Suppressor macrophage treated with lipopolysaccharide for 1 hour (primary cell): Measurements from ENCODE around the gene COL8A1.

Source experiments
- DNase-seq, 3 donors: peaks; one replicate each; pipeline ENCODE4 v3.0.0-alpha.2; 2020 to 2022

COL8A1 gene

GRCh38 chr3:99640214-99640851, 1.9 kb downstream of the COL8A1 start:
- DNase-seq = no peak

GRCh38 chr3:99641480-99641879, 3.1 kb downstream of the COL8A1 start:
- DNase-seq = no peak

DNA sequence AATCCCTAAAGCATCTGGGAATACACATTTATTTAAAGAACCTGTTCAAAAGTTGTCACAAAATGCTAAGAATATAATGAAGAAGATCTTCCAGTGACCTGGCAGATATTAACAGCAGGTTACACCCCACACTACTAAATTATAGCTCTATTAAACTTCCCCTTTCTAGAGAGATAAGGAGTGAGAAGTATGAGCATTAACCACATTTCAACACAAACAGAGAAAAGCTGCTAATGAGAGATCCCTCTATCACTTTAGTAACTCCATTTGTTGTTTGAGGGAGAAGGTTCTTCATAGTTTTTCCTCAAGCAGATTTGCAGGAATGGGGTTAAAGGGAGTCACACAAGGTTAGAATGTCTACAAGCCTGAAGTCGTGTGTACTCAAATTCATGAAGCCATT, 3.6 kb downstream of the COL8A1 start:
- DNase-seq = no peak

GRCh38 chr3:99644017-99644416, 5.6 kb downstream of the COL8A1 start:
- DNase-seq = no peak

DNA sequence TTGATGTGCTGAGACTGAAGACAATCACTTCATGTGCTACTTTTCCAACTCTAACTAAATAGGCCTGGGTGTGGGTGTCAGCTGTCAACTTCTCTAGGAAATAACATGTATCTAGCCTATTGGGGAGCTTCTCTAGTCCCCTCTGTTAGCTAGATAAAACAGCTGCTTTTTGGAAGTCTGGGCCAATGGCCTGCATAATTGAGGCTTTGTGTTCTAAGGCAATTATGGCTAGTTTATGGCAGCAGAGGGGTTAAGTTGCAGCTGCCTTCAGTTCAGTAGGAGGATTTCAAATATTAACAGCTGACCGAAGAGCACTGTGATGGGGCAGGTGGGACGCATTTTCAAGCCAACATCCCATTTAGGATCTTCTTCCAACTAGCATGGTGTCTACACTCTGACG, 6.4 kb downstream of the COL8A1 start:
- DNase-seq = no peak

- DNase-seq = peak in 2 of 3 donors; percentile 1 to 12
Measured at GRCh38 chr3:99645277-99646106, 7.1 kb downstream of the COL8A1 start.

- DNase-seq = no peak
Measured at GRCh38 chr3:99646107-99646435, 7.7 kb downstream of the COL8A1 start.

DNA sequence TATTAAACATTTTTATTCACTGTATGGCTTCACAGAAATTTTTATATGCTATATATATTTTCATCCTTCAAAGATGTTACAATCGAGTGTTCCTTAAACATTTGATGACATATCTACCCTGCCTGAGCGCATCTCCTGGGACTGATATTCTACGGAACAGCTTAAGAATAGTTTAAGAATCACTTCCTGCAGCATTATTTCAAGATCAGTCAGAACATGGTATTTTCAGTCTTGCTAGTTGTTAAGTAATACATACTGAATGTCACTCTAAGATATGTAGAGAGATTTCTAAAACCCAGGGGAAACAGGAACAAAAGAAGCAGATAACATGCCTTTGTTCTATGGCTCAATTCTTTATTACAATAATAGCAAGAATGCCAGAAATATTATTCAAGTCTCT, 8.7 kb downstream of the COL8A1 start:
- DNase-seq = no peak

DNA sequence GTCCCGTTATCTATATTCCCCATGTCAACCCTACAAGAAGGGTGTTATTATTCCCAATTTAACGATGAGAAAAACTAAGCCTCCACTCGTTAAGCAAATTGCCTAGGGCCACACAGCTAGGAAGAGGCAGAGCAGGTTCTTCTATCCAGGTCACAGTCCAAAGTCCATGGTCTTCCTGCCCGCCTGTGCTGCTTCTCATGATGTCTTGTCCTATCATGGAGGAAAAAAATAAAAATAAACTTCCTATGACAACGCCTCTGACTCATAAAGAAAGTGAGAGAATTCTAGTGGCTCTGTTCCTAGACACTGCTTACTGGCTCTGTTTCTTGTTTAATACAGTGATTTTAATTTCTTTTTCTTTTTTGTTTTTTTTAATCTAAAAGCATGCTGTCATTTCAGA, 9.7 kb downstream of the COL8A1 start:
- no peak for DNase-seq

DNA sequence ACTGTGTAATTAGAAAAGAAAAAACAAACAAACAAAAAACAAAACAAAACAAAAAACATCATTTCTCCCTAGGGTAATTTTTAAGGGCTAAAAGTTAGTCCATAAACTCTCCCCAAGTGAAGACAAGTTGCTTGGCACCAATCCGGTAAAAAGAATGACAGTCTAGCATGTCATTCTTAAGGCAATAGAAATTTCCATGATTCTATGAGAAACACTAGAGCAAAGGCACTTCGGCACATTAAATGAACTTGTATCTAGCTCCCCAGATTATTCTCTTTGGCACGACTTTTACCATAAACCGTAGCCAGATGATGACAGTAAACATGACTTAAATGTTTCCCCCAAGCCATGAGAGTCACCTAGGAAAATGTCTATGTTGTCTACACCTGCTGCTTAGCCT, 10.1 kb downstream of the COL8A1 start:
- DNase-seq = no peak

DNA sequence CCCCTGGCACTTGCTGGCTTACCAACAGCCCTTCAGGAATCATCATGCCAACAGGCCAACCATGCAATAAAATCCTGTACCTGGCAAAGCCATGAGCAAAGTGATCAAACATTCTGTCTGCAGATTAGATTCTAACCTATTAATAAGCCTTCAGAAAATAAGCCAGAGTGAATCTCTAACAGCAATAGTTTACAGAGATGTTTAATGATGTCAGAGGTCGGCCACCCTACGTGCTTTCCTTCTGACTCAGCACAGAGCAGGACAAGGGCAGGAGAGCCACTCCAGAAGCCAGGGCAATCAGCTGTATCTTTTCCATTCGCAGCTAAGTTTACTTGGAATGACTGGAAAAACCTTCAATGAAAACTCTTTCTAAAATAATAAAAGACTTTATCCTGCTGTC, 13.1 kb downstream of the COL8A1 start:
- no peak for DNase-seq

DNA sequence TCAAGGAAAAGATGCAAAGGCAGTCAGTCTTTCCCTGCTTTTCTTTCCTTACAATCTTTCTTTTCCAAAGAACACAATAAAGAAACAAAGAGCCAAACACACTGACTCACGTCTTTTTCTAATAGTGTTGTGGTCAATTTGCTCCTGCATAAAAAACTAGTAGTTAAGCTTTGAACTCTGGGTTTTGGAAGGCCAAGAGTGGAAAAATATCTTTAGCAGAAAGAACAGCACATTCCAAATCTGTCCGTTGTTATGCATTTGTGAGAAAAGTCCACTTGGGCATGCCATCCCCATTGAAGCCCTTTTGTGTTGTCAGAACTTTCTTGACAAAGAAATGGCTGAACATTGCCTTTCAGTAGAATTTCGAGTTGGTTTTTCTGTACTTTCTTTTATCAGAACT, 18.2 kb downstream of the COL8A1 start:
- no peak for DNase-seq

GRCh38 chr3:99658274-99658673, 19.9 kb downstream of the COL8A1 start:
- no peak for DNase-seq

- DNase-seq = peak; percentile 4 to 37 (median 14)
Measured at GRCh38 chr3:99659032-99659431, 20.6 kb downstream of the COL8A1 start.

DNA sequence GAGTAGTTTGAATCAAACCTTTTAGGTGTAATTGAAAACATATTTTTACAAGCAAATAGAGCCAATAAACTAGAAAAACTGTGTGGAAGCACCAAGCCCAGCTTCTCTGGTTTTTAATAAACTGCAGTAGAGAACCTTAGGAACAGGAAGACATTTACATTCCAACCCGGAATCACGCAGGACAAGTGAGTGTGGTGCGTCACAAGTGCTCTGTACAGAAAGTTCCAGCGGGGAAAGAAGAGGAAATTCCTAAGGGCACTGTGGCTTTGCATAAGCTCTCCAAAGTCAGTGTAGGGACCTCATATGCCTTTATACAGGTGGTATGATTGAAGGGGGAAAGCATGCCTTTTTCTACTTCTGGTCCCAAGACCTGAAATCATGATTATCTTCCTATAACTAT, 21.6 kb downstream of the COL8A1 start:
- DNase-seq = no peak

- DNase-seq = no peak
Measured at GRCh38 chr3:99662838-99663570, 24.6 kb downstream of the COL8A1 start.

DNA sequence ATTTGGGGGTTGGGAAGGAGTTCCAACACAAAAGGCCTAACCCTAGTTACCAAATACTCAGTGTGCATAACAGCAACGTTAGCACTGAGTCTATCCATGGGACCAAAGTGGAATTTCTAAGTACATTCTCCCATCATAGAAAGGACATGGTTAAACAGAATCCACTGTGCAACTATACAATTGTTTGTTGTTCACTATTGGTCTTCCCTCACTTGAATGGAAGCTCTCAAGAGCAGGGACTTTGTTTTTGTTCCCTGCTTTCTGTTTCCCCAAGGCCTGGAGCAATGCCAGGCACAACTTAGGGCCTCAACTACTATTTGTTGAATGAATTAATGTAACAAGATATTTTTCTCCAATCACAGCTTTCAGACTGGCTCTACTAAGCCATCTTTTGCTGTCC, 25.6 kb downstream of the COL8A1 start:
- no peak for DNase-seq

DNA sequence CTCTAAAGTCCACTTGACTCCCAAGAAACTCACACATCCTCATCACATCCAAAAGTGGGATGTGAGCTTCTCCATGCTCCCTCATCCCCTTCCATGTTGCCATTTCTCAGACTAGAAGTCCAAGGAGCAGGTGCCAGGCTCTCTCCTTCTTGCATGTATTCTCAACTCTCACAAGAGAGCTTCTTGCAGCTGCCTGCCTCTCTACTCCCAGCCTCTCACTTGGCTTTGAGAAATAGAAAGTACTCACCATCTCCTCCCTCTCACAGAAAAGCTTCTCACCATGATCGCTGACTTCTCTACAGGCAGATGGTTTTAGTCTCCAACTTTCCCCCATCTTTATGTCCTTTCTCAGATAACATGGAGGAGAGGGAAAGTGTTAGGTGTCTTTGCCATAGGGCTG, 26.6 kb downstream of the COL8A1 start:
- DNase-seq = no peak

GRCh38 chr3:99666201-99666600, 27.8 kb downstream of the COL8A1 start:
- no peak for DNase-seq

- no peak for DNase-seq
Measured at GRCh38 chr3:99668044-99668443, 29.6 kb downstream of the COL8A1 start.

DNA sequence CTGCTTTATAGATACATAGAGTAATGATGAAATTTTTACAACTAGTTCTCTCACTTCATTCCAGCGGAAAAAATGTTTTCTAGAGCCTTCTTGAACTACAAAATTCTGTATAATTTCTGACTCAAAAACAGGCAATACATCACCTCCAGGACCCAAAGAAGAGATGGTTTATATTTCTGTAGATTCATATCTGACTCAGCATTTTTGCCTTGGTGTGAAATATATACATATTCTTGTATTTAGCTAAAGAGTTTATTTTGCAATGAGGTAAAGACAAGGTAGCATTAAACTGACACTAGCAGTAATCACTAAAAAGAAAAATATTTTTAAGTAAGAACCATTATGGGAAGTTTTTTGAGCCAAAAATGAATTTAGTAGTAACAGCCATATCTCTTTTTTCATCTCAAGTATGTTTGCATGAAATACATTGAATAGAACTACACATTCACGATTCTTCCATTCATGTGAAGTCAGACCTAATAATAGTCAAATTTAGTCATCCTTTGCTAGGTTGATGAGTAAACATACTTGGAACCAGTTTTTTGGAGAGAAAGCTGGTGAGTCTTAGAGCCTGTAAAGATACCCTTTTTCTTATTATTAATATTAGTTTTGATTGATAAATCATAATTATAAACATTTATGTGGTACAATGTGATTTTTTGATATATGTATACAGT, 31.6 kb downstream of the COL8A1 start:
- DNase-seq = no peak

DNA sequence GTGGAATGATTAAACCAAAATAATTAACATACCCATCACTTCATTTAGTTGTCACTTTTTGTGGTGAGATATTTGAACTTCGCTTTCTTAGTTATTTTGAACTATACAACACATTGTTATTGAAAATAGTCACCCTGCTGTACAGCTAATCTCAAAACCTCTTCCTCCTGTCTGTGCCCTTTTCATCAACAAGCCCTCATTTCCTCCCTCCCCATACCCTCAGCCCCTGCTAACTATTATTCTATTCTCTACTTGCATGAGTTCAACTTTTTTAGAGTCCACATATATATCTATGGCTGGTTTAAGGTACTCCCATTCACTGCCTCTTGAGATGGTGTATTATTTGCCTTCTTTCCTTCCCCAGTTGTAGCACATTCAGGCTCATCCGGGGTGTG, 32.2 kb downstream of the COL8A1 start:
- DNase-seq = no peak

DNA sequence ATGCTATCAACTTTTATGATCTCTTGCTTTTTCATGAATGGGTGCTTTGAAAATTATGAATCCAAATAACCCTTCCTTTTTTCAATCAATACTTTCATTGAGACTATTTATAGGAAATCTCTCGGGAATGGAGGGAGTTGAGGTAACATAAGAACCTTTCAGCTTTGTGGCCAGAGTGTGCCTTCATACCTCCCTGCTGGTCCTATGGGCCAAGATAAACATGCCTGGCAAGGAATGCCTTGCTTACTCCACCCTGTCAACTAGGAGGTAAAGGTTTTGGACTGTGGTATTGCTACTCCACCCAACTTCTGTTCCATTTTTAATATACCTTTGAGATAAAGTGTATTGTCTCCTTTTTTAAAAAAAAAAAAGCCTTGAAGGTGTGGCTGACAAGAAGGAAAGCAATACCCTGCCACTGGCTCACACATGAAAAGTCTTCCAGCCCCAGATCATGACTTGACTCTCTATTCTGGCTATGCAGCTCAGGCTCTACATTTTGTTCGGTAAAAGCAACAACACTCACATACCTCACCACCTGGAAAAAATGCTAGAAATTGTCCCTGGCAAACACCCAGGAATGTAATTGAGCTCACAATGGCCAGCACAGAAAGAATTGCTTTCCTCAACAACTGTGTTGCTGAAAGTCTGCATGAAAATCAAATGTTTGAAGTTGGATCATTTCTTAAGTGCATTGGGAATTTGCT, 35.8 kb downstream of the COL8A1 start:
- no peak for DNase-seq
